HCT116 (cell line): ENCODE measurements around the gene APC2. TPM values are rescaled to one million over a fixed set of nuclear protein-coding genes. Genes with fewer than 3 reads are reported as not detected.
A peak's percentile ranks its signal among the peaks of the same experiment; 100 is the strongest.

Source experiments
- ATAC-seq: fragments of 200-7000 bp; cut with Tn5 transposase; 2 replicates; pipeline ENCODE4 v1.9.1; 2020; ENCODE audit warnings: mild to moderate bottlenecking, moderate library complexity
- BruUV-seq: library from RNA; stranded (reverse); fragments of 400-500 nt; replicated peaks from 2 replicates; lab custom pipeline; 2021; lab: Mats Ljungman, UMichigan
- CTCF ChIA-PET: fragments of 300-600 bp; sonication (Branson Sonifier 250); formaldehyde crosslinking; loops from one replicate; lab custom pipeline; 2021; ENCODE audit warnings: antibody characterized with exemption; lab: Charles Lee
- POLR2A ChIA-PET: fragments of 300-600, 350-600 bp; sonication (Branson Sonifier 250); formaldehyde crosslinking; loops from one replicate; lab custom pipeline; 2021; ENCODE audit warnings: antibody characterized with exemption; lab: Charles Lee
- RAD21 ChIA-PET, 2 experiments: fragments of 300-600 bp; sonication (Branson Sonifier 250); formaldehyde crosslinking; loops; one replicate each; lab custom pipeline; 2023; ENCODE audit warnings: low total read pairs in 2 of 2; ENCODE audit not compliant: uncharacterized antibody in 2 of 2, unreplicated experiment in 2 of 2, low non-redundant PET in 1 of 2; lab: Charles Lee
- DNase-seq: peaks from one replicate; pipeline ENCODE4 v3.0.0-alpha.2; 2010; ENCODE audit warnings: low read depth, low spot score
- H2AFZ ChIP-seq: fragments of 200-600 bp; shearing (Covaris generic), sonication (generic); 2 replicates; pipeline ENCODE4 v1.6.1; 2017; ENCODE audit warnings: low read depth, mixed run types, mixed read lengths, antibody characterized with exemption, low read length; ENCODE audit not compliant: poor library complexity, severe bottlenecking
- H3K27ac ChIP-seq: 2 replicates; pipeline ENCODE4 v1.5.1; 2012; ENCODE audit warnings: low read depth, low read length
- H3K27me3 ChIP-seq: fragments of 200-600 bp; sonication (generic); 2 replicates; pipeline ENCODE4 v1.6.1; 2016; ENCODE audit warnings: mixed run types, low read length, mixed read lengths; ENCODE audit not compliant: insufficient read depth
- H3K36me3 ChIP-seq, 2 experiments: fragments of 200-500 bp in 1 of 2; fragments of 200-600 bp in 1 of 2; sonication (Bioruptor generic) in 1 of 2; sonication (generic) in 1 of 2; 2 replicates each; pipeline versions ENCODE4 v1.5.1 to v1.6.1; 2014 to 2016; ENCODE audit warnings: low read length in 2 of 2, inconsistent platforms in 1 of 2, mixed read lengths in 1 of 2, mixed run types in 1 of 2; ENCODE audit not compliant: insufficient read depth in 2 of 2, control insufficient read depth in 1 of 2
- H3K4me1 ChIP-seq, 2 experiments: fragments of 200-600 bp in 1 of 2; sonication (generic) in 1 of 2; 2 replicates each; pipeline versions ENCODE4 v1.5.1 to v1.6.1; 2012 to 2017; ENCODE audit warnings: low read length in 2 of 2, inconsistent platforms in 1 of 2, mild to moderate bottlenecking in 1 of 2, mixed read lengths in 1 of 2, mixed run types in 1 of 2, moderate library complexity in 1 of 2; ENCODE audit not compliant: insufficient read depth in 2 of 2, control insufficient read depth in 1 of 2
- H3K4me2 ChIP-seq: fragments of 200-600 bp; sonication (generic); 2 replicates; pipeline ENCODE4 v1.6.1; 2017; ENCODE audit warnings: mixed run types, low read length, mixed read lengths
- H3K4me3 ChIP-seq, 2 experiments: fragments of 200-600 bp in 1 of 2; sonication (generic) in 1 of 2; replicated peaks in 1 of 2; 2 replicates each; pipeline ENCODE4 v1.5.1; 2011 to 2016; ENCODE audit warnings: low read length in 2 of 2, control low read depth in 1 of 2, low read depth in 1 of 2, mild to moderate bottlenecking in 1 of 2, mixed read lengths in 1 of 2, mixed run types in 1 of 2
- H3K79me2 ChIP-seq: fragments of 200-600 bp; sonication (generic); 2 replicates; pipeline ENCODE4 v1.6.1; 2017; ENCODE audit warnings: mild to moderate bottlenecking, mixed run types, low read length, moderate library complexity, mixed read lengths; ENCODE audit not compliant: insufficient read depth
- H3K9ac ChIP-seq: fragments of 200-600 bp; sonication (generic); 2 replicates; pipeline ENCODE4 v1.6.1; 2016; ENCODE audit warnings: low read length, mixed read lengths
- H3K9me2 ChIP-seq: fragments of 200-600 bp; sonication (generic), shearing (Covaris generic); 2 replicates; pipeline ENCODE4 v1.6.1; 2017; ENCODE audit warnings: mixed run types, mild to moderate bottlenecking, moderate library complexity; ENCODE audit not compliant: insufficient read depth
- H3K9me3 ChIP-seq, 2 experiments: fragments of 200-500 bp in 1 of 2; fragments of 200-600 bp in 1 of 2; sonication (Bioruptor generic) in 1 of 2; sonication (generic) in 1 of 2; 2 replicates each; pipeline ENCODE4 v1.6.1; 2014 to 2017; ENCODE audit warnings: low read length in 2 of 2, mixed read lengths in 2 of 2, inconsistent platforms in 1 of 2, low read depth in 1 of 2, mild to moderate bottlenecking in 1 of 2, mixed run types in 1 of 2, moderate library complexity in 1 of 2; ENCODE audit not compliant: control insufficient read depth in 1 of 2, insufficient read depth in 1 of 2
- H4K20me1 ChIP-seq: fragments of 200-600 bp; sonication (generic), shearing (Covaris generic); 2 replicates; pipeline ENCODE4 v1.6.1; 2017; ENCODE audit warnings: mixed run types, mild to moderate bottlenecking, moderate library complexity; ENCODE audit not compliant: insufficient read depth
- CBX3 ChIP-seq: IDR thresholded peaks from 2 replicates; pipeline ENCODE4 v1.6.1; 2012; ENCODE audit warnings: low read depth
- EGR1 ChIP-seq: IDR thresholded peaks from 2 replicates; pipeline ENCODE4 v1.6.1; 2012; ENCODE audit warnings: low read depth
- ELF1 ChIP-seq: IDR thresholded peaks from 2 replicates; pipeline ENCODE4 v1.6.1; 2012; ENCODE audit warnings: low read depth, borderline replicate concordance
- EZH2 ChIP-seq: fragments of 200-600 bp; sonication (generic); IDR thresholded peaks from 2 replicates; pipeline ENCODE4 v1.6.1; 2017; ENCODE audit warnings: antibody characterized with exemption, mixed run types
- FOSL1 ChIP-seq: IDR thresholded peaks from 2 replicates; pipeline ENCODE4 v1.6.1; 2012; ENCODE audit warnings: low read depth
- JUND ChIP-seq: IDR thresholded peaks from 2 replicates; pipeline ENCODE4 v1.6.1; 2012
- POLR2AphosphoS5 ChIP-seq: IDR thresholded peaks from 2 replicates; pipeline ENCODE4 v1.6.1; 2011; ENCODE audit warnings: mild to moderate bottlenecking, low read depth, low read length, moderate library complexity
- SIN3A ChIP-seq: IDR thresholded peaks from 2 replicates; pipeline ENCODE4 v1.6.1; 2012; ENCODE audit warnings: low read depth
- SP1 ChIP-seq: IDR thresholded peaks from 2 replicates; pipeline ENCODE4 v1.6.1; 2012; ENCODE audit warnings: low read depth
- SRF ChIP-seq: IDR thresholded peaks from 2 replicates; pipeline ENCODE4 v1.6.1; 2012; ENCODE audit warnings: low read depth
- ZNF274 ChIP-seq: fragments of 200-500 bp; sonication (Bioruptor generic); IDR thresholded peaks from 2 replicates; pipeline ENCODE4 v1.6.1; 2014; ENCODE audit warnings: mild to moderate bottlenecking, low read depth, low read length, inconsistent platforms
- intact Hi-C: fragments of 100-400 bp; cut with micrococcal nuclease; formaldehyde crosslinking; loops from 2 replicates; pipeline ENCODE4 v1.10.0; 2022
- total RNA-seq: library from RNA; stranded (reverse); gene quantifications from one replicate; pipeline ENCODE4 v1.2.1, GENCODE V29; 2021; ENCODE audit not compliant: unreplicated experiment
- TF ChIP-seq, protein P1 (sequence below): IDR thresholded peaks from 2 replicates; pipeline ENCODE4 v1.6.1; 2012
- TF ChIP-seq, protein P2 (sequence below): IDR thresholded peaks from 2 replicates; pipeline ENCODE4 v1.6.1; 2012
- TF ChIP-seq, protein P3 (sequence below): IDR thresholded peaks from 2 replicates; pipeline ENCODE4 v1.6.1; 2012; ENCODE audit warnings: low read depth
- TF ChIP-seq, protein P4 (sequence below), 3 experiments: fragments of 200-600 bp in 1 of 3; sonication (generic) in 1 of 3; IDR thresholded peaks in 2 of 3; conservative IDR thresholded peaks in 1 of 3; 2 replicates each; pipeline ENCODE4 v1.5.1; 2012 to 2017; ENCODE audit warnings: low read depth in 2 of 3, low read length in 2 of 3, antibody characterized with exemption in 1 of 3, borderline replicate concordance in 1 of 3, control low read depth in 1 of 3, mild to moderate bottlenecking in 1 of 3, mixed read lengths in 1 of 3, mixed run types in 1 of 3, moderate library complexity in 1 of 3; ENCODE audit not compliant: insufficient read depth in 1 of 3

Gene APC2
- total RNA-seq, 1 experiment from 2014 or later: 1.6 TPM

DNA sequence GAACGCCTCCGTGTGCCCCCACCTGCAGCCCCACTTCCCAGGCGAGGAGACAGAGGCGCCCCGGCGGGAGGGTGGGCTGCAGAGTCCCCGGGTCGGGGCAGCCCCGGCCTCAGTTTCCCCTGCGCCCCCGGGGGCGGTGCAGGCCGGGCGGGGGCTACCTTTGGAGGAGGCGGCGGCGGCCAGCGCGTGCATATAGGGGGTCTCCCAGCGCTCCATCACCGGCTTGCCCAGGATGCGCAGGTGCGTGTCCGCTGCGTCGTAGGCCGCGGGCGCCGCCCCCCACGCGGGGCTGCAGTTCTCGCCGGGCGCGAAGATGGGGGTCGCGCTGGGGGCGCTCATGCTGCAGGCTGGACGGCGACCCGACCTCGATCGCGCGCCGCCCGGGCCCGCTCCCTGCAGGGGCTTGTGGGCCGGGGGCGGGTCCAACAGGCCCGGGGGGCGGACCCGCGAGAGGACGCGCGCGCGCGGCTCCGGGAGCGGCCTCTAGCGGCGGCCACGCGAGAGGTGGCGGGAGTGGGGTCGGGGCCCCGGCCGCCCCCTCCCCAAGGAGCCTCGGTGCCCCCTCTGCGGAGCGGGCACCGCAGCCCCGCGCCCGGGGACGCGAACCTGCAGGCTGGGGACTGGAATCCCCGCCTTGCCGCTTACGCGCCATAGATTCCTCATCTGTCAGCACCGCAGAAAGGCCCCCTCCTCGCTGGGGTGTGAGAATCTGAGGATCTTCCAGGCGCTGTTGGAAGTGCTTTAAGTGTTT lies 48.6 kb upstream of the APC2 start, which contains the start of gene GAMT (continued):
- TF ChIP-seq, protein P1, sequence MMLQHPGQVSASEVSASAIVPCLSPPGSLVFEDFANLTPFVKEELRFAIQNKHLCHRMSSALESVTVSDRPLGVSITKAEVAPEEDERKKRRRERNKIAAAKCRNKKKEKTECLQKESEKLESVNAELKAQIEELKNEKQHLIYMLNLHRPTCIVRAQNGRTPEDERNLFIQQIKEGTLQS: no peak
- TF ChIP-seq EZH2 (no peak), ELF1 (no peak), SP1 (no peak)
- TF ChIP-seq, all 23 proteins: peak for 6

DNA sequence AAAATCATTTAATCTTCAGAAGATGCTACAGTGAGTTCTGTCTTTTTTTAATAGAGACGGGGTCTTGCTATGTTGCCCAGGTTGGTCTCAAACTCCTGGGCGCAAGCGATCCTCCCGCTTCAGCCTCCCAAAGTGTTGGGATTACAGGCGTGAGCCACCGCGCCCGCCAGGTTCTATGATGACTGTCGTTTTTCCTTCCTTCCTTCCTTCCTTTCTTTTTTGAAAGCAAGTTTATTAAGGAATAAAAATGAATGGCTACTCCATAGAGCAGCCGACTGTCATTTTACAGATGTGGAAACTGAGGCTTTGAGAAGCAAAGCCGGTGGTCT lies 48.1 kb upstream of the APC2 start:
- peak overlapping the region; percentile 36 to 96 for H3K4me3 ChIP-seq
- H3K9me2 ChIP-seq: no peaks in the 10 kb centered on the region
- H4K20me1 ChIP-seq: no peaks in the 10 kb centered on the region

More for the DNA sequence above, 48.1 kb upstream of the APC2 start:
- no peak for TF ChIP-seq SIN3A
- TF ChIP-seq, protein P2, sequence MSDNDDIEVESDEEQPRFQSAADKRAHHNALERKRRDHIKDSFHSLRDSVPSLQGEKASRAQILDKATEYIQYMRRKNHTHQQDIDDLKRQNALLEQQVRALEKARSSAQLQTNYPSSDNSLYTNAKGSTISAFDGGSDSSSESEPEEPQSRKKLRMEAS: no peak
- no peak for TF ChIP-seq CBX3
- TF ChIP-seq JUND: no peak
- TF ChIP-seq, protein P3, sequence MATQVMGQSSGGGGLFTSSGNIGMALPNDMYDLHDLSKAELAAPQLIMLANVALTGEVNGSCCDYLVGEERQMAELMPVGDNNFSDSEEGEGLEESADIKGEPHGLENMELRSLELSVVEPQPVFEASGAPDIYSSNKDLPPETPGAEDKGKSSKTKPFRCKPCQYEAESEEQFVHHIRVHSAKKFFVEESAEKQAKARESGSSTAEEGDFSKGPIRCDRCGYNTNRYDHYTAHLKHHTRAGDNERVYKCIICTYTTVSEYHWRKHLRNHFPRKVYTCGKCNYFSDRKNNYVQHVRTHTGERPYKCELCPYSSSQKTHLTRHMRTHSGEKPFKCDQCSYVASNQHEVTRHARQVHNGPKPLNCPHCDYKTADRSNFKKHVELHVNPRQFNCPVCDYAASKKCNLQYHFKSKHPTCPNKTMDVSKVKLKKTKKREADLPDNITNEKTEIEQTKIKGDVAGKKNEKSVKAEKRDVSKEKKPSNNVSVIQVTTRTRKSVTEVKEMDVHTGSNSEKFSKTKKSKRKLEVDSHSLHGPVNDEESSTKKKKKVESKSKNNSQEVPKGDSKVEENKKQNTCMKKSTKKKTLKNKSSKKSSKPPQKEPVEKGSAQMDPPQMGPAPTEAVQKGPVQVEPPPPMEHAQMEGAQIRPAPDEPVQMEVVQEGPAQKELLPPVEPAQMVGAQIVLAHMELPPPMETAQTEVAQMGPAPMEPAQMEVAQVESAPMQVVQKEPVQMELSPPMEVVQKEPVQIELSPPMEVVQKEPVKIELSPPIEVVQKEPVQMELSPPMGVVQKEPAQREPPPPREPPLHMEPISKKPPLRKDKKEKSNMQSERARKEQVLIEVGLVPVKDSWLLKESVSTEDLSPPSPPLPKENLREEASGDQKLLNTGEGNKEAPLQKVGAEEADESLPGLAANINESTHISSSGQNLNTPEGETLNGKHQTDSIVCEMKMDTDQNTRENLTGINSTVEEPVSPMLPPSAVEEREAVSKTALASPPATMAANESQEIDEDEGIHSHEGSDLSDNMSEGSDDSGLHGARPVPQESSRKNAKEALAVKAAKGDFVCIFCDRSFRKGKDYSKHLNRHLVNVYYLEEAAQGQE: no peak
- TF ChIP-seq, protein P1: no peak
- no peak for TF ChIP-seq ELF1
- TF ChIP-seq ZNF274: no peak
- TF ChIP-seq EZH2: no peak
- TF ChIP-seq POLR2AphosphoS5: no peak
- TF ChIP-seq FOSL1: no peak
- TF ChIP-seq, protein P4, sequence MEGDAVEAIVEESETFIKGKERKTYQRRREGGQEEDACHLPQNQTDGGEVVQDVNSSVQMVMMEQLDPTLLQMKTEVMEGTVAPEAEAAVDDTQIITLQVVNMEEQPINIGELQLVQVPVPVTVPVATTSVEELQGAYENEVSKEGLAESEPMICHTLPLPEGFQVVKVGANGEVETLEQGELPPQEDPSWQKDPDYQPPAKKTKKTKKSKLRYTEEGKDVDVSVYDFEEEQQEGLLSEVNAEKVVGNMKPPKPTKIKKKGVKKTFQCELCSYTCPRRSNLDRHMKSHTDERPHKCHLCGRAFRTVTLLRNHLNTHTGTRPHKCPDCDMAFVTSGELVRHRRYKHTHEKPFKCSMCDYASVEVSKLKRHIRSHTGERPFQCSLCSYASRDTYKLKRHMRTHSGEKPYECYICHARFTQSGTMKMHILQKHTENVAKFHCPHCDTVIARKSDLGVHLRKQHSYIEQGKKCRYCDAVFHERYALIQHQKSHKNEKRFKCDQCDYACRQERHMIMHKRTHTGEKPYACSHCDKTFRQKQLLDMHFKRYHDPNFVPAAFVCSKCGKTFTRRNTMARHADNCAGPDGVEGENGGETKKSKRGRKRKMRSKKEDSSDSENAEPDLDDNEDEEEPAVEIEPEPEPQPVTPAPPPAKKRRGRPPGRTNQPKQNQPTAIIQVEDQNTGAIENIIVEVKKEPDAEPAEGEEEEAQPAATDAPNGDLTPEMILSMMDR (IDR thresholded peaks at IDR 0.05 in 2 of 3, conservative IDR thresholded peaks at IDR 0.05 in 1 of 3; ENCODE audit: borderline replicate concordance in 1 of 3, insufficient read depth in 1 of 3, low read depth in 2 of 3, low read length in 2 of 3): no peak
- no peak for TF ChIP-seq SP1
- no peak for TF ChIP-seq SRF
- TF ChIP-seq EGR1: no peak
- Histone ChIP-seq H3K9me3 (no peaks in the 10 kb centered on the region), H2AFZ (peak overlapping the region; percentile 26), H3K27ac (peak overlapping the region; percentile 91), H3K79me2 (peaks cover 14% of the 10 kb centered on the region), H3K9ac (peak overlapping the region; percentile 89), H3K4me2 (peak overlapping the region; percentile 99), H3K36me3 (peaks cover 0 to 6% of the 10 kb centered on the region in 2 experiments; a peak in 2 of 4 replicates), H3K27me3 (no peaks in the 10 kb centered on the region), H3K4me1 (peaks cover 16 to 49% of the 10 kb centered on the region in 2 experiments)
- no TSS peak for BruUV-seq
- no peak for ATAC-seq
- intact Hi-C loops: loop anchor here (10.0 kb wide), 1 partner anchor 127 kb away; the partner anchor contains the start of gene FAM174C
- ChIA-PET RAD21 (no interaction called here), CTCF (no interaction called here), POLR2A (no interaction called here)
- no peak for DNase-seq
